GDM1 (cell line): ENCODE measurements around the gene SNCA.

ENCODE experiments used
- DNase-seq: peaks from one replicate; lab custom pipeline; 2025; lab: John Stamatoyannopoulos, UW

Gene SNCA

DNA sequence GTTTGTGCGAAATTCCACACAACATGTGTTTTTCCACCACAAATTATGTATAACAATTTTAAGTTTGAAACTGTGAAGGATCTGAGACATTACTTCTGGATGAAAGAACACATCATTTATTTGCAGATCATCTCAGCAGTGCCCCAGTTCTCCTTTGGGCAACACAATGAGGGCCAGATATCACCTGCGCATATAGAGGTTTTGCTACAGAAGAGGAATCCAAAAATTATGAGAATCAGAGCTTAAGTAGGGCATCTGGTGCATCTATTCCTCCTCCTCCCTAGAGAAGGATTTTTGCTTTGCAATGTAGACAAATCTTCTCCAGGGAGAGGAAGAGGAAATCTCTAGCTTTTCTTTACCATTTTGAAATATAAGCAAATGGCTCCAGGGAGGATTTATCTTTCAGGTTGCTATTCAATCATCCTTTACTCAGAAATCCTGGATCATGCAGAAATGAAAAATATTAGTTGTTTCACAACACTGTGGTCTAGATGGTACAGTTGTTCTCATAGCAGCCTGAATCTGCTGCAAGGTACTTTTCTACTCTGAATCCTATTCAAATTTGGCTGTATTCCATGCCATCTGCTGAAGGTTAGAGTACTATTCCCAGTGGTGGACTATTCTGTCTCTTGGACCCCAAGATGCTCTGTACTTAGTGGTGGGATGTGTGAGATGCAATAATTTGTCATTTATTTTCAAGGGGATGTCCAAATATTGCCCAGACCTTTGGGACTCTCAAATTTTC, 132.1 kb downstream of the SNCA start:
- DNase-seq, result no peak

DNA sequence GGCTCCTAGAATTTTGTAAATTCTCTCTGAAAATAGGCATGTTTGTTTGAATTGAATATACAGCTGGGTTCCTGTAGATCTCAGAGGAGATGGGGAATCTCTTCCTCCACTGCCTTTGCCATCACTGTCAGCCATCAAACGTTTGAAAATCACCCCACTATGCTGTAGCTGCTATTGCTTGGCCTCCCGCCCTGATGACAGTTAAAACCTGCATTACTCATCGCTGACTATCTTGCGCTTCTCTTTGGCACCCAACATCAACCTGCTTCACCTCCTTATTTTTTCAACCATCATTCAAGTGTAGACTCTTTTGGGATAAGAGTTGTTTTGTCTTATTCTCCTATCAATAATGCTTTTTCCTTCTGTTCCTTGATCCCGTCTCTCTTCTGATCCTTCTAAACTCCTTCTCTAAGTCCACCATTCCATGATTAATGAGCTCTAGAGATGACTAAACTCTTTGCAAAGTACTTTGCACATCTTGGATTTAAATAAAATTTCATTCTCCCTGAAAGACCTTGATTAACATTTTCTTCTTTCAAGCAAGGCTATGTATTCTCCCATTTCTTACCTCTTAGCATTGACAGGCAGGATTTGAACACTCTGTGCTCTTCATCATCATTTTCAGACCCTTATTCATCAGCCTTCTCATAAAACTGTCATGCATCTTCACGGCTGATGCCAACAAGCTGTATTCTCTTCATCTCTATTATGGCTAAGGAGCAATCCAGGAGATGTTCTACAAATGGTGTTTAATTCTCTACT, 133.0 kb downstream of the SNCA start:
- DNase-seq, result no peak

DNA sequence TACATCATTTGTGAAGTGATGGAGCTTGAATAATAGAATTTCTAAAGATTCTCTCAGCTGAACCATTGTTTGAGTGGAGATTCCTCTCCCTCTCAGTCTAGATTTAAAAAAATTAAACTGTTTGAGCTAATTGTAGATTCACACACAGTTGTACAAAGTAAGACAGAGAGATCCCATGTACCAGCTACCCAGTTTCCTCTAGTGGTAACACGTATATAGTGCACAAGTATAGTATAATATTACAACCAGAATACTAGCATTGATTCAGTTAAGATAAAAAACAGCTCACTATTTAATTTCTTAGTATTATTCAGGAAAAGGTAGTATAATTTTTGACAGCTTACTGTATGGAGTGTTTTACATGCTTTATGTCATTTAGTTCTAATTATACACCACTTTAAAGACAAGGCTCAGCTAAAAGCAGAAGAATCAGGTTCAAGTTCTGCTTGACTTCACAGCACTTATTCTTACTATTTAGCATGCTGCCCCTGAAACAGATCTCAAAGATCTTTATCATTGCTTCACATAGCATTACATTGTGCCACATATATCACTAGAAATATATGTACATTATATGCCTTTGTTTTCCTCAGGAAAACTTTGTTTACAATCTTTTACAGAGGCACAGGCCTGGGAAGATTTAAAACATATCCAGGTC, 136.1 kb downstream of the SNCA start:
- no peak for DNase-seq

DNA sequence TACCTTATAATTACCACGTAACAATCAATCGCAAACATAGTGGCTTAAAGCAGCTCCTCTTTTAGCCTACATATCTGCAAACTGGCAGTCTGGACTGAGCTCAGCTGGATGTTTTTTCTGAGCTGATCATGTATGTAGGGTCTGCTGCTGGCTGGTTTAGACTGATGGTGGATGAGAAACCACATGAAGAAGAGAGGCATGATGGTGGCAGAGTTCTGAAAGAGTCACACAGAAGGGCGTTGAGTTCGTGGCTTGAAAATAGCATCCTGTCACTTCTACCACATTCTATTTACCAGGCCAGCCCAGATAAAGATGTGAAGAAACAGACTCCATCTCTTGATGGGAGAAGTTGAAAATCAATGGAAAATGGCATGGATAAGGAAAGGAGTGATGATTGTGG, 151.3 kb downstream of the SNCA start:
- DNase-seq, result no peak

DNA sequence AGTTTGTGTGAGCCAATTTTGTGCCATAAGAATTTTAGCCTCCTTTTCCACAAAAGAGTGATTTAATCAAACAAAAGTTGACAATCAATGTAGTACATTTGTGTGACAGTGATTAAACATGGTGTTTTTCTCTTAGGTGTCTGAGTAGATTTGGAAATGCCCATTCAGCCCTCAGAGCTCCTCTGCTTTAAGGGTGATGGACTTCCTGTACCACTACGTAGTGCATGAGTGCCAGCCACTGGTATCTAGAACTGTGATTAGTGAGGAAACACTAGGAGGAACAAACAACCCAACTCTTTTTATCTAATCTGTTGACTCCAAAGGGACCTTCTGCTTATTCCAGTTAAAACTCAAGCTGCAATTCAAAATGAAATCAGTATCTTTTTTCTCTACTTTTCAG, 151.7 kb downstream of the SNCA start:
- no peak for DNase-seq

DNA sequence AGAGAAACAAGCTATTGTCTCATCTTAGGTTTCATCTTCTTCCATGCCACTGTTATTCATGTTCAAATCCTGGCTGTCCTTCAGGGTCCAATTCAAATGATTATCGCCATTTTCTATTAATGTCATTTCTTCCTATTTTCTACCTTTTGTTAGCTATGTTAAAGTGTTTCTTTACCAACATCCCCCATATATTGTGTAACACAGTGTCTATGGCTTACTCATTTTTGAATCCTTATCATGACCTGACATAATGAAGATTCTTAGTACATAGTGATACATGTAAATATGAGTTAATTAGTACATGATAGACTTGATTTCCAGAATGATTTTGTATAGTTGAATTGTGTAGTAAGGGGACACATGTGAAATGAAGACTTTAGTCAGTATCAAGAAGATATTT, 152.4 kb downstream of the SNCA start:
- DNase-seq, result no peak

DNA sequence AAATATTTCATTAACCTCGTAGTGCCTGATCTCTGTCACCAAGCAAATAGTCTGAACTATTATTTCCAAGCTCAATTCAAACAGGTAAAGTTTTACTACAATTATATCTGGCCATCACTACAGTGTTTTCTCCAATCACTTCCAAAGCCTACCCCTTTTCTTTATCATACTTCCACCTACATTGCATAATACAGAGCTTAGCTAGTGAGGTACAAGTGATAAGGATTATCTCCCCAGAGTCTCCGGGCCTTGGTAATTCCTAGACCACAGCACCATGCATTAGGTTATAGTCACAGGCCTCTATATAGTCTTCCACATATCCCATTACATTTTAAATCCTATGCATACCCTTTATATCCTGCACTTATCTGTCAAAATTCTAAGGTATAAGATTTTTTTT, 154.2 kb downstream of the SNCA start:
- DNase-seq, result no peak

DNA sequence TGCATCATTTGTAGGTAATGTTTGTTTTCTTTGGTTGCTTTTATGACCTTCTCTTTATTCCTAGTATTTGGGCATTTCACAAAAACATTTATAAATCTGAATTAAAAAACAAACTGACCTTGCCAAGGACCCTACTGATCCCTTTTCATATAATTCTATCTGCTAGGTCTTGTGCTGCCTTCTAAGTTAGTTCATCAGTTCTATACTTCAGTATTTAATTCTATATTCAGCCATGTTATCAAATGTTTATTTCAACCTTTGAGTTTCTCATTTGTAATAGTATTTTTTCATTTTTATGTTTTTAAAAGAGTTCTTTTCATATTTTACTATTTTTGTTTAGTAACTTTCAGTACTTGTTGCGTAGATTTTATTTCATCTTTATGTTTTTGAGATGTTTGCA, 155.3 kb downstream of the SNCA start:
- DNase-seq, result no peak

DNA sequence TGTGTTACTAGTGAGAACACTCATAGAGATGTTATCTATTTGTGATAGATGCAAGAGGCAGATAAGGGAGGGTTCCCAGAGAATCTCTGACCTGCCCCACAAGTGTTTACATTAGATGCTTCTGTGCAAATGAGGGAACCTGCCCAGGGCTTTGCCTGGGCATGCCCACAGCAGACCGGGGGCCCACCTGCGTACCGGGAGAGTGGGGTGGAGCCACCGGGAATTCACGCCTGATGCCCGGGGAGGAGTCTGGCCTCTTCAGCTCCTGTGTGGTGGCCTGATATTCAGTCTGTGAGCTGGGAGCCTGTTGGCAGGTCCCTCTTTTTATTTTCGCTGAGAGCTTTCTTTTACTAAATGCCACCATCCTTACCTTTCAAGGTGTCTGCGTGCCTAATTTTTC, 155.7 kb downstream of the SNCA start:
- DNase-seq, result no peak

DNA sequence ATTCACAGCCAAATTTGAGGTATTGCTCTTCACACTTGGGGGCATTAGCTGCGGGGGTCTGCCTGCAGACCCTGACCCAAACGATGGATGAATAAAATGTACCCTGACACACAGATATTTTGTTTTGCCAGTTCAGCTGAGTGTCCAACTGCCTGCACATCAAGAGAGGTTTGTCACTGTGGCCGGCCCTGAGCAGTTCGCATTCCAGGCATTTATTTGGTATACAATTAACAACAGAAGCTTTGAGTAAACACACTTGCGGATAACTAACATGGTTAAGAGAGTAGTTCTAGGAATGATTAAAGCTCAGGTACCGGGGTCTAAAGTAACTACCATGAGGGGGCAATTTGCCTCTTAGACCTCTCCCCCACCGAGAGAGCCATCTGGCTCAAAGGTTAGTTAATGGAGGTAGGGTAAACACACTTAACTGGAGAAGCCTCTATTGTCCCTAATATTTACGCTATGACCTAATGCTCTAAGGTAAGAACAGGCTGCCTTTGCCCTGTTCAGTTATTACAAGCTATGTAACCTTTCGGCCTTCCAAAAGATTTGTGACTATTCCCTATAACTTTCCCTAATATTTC, 162.0 kb downstream of the SNCA start:
- no peak for DNase-seq
